GM12878 (cell line): ENCODE results near the gene KIRREL3. TPM values are rescaled to one million over a fixed set of nuclear protein-coding genes. Genes with fewer than 3 reads are reported as not detected.

Experiments
- ATAC-seq: fragments of 200-7000 bp; cut with Tn5 transposase; 3 replicates; pipeline ENCODE4 v1.9.1; 2020; ENCODE audit warnings: mild to moderate bottlenecking, moderate library complexity
- BruUV-seq: library from RNA; stranded (reverse); fragments of 400-500 nt; replicated peaks from 2 replicates; lab custom pipeline; 2021; lab: Mats Ljungman, UMichigan
- CTCF ChIA-PET: fragments of 300-600 bp; sonication (Branson Sonifier 250); formaldehyde crosslinking; extraction: SDS; loops from one replicate; lab custom pipeline; 2021; ENCODE audit warnings: inconsistent platforms; lab: Yijun Ruan, JAX
- POLR2A ChIA-PET: fragments of 350-600 bp; formaldehyde crosslinking; extraction: SDS; loops from one replicate; lab custom pipeline; 2021; ENCODE audit warnings: inconsistent platforms; lab: Charles Lee
- RAD21 ChIA-PET: fragments of 300-600 bp; sonication (Branson Sonifier 250); formaldehyde crosslinking; loops from one replicate; lab custom pipeline; 2023; ENCODE audit warnings: antibody characterized with exemption; ENCODE audit not compliant: unreplicated experiment; lab: Charles Lee
- SMC1A ChIA-PET: fragments of 300-600 bp; sonication (Branson Sonifier 250); formaldehyde crosslinking; loops from one replicate; lab custom pipeline; 2023; ENCODE audit not compliant: unreplicated experiment, uncharacterized antibody; lab: Charles Lee
- DNase-seq: peaks from one replicate; pipeline ENCODE4 v3.0.0-alpha.2; 2011; ENCODE audit warnings: low read depth, low spot score
- FAIRE-seq: peaks from 3 replicates; lab custom pipeline; 2011; peaks lifted over from hg19 to GRCh38; lab: Jason Lieb, UNC
- H2AFZ ChIP-seq: 2 replicates; pipeline ENCODE4 v1.6.0; 2011; ENCODE audit warnings: low read depth, low read length, control low read depth; ENCODE audit not compliant: control insufficient read depth
- H3K27ac ChIP-seq: 2 replicates; pipeline ENCODE4 v1.5.1; 2011; ENCODE audit warnings: control low read depth; ENCODE audit not compliant: control insufficient read depth, insufficient read depth
- H3K27me3 ChIP-seq, 2 experiments: replicated peaks in 1 of 2; 2 replicates each; pipeline versions ENCODE4 v1.6.0 to v1.6.1; 2011; ENCODE audit warnings: low read length in 1 of 2; ENCODE audit not compliant: control insufficient read depth in 2 of 2, insufficient read depth in 2 of 2
- H3K36me3 ChIP-seq, 2 experiments: 2 replicates each; pipeline ENCODE4 v1.5.1; 2011; ENCODE audit warnings: low read length in 1 of 2; ENCODE audit not compliant: control insufficient read depth in 2 of 2, insufficient read depth in 2 of 2
- H3K4me1 ChIP-seq: 2 replicates; pipeline ENCODE4 v1.6.1; 2011; ENCODE audit warnings: mild to moderate bottlenecking, low read length, moderate library complexity, mixed read lengths; ENCODE audit not compliant: control insufficient read depth, insufficient read depth
- H3K4me2 ChIP-seq: 2 replicates; pipeline ENCODE4 v1.6.0; 2011; ENCODE audit warnings: control low read depth; ENCODE audit not compliant: control insufficient read depth, insufficient read depth
- H3K4me3 ChIP-seq: fragments of 200-600 bp; sonication (generic); 2 replicates; pipeline ENCODE4 v1.5.1; 2016
- H3K79me2 ChIP-seq: 2 replicates; pipeline ENCODE4 v1.6.0; 2011; ENCODE audit warnings: low read length; ENCODE audit not compliant: control insufficient read depth, insufficient read depth
- H3K9ac ChIP-seq: 2 replicates; pipeline ENCODE4 v1.8.0; 2011; ENCODE audit warnings: low read length, control low read depth, mixed read lengths; ENCODE audit not compliant: control insufficient read depth, insufficient read depth
- H3K9me3 ChIP-seq: replicated peaks from 3 replicates; pipeline ENCODE4 v1.5.1; 2011; ENCODE audit warnings: mild to moderate bottlenecking, low read length; ENCODE audit not compliant: control insufficient read depth, insufficient read depth
- H4K20me1 ChIP-seq: 2 replicates; pipeline ENCODE4 v1.6.0; 2011; ENCODE audit not compliant: control insufficient read depth, insufficient read depth
- ATF2 ChIP-seq: IDR thresholded peaks from 2 replicates; pipeline ENCODE4 v1.6.1; 2012; ENCODE audit warnings: low read length, inconsistent platforms
- CBX3 ChIP-seq: fragments of 200-600 bp; sonication (generic); IDR thresholded peaks from 2 replicates; pipeline ENCODE4 v1.6.1; 2016; ENCODE audit warnings: low read depth, borderline replicate concordance
- CHD1 ChIP-seq: IDR thresholded peaks from 2 replicates; pipeline ENCODE4 v1.6.1; 2012; ENCODE audit warnings: low read depth, low read length, improper control_type of control experiment
- CHD2 ChIP-seq: IDR thresholded peaks from 2 replicates; pipeline ENCODE4 v1.6.1; 2011; ENCODE audit warnings: low read depth, low read length, improper control_type of control experiment, borderline replicate concordance
- FOS ChIP-seq: IDR thresholded peaks from 3 replicates; pipeline ENCODE4 v1.6.1; 2011; ENCODE audit warnings: borderline replicate concordance; ENCODE audit not compliant: insufficient read length; ENCODE audit errors: extremely low read depth
- NFYA ChIP-seq: IDR thresholded peaks from 2 replicates; pipeline ENCODE4 v1.6.1; 2011; ENCODE audit warnings: low read depth, mild to moderate bottlenecking, low read length, improper control_type of control experiment, borderline replicate concordance
- NFYB ChIP-seq: IDR thresholded peaks from 2 replicates; pipeline ENCODE4 v1.6.1; 2011; ENCODE audit warnings: low read depth, mild to moderate bottlenecking, low read length, improper control_type of control experiment, moderate library complexity; ENCODE audit not compliant: insufficient read depth
- NR2C1 ChIP-seq: fragments of 450-650 bp; IDR thresholded peaks from 2 replicates; pipeline ENCODE4 v1.6.1; 2017; ENCODE audit warnings: antibody characterized with exemption, mild to moderate bottlenecking, moderate library complexity
- RAD21 ChIP-seq: IDR thresholded peaks from 2 replicates; pipeline ENCODE4 v1.6.1; 2011; ENCODE audit warnings: mild to moderate bottlenecking, low read depth, low read length, moderate library complexity; ENCODE audit not compliant: insufficient read depth
- RELA ChIP-seq: fragments of 450-650 bp; IDR thresholded peaks from 2 replicates; pipeline ENCODE4 v1.8.0; 2014; ENCODE audit warnings: borderline replicate concordance; ENCODE audit not compliant: partially characterized antibody
- REST ChIP-seq: IDR thresholded peaks from 2 replicates; pipeline ENCODE4 v1.6.1; 2012; ENCODE audit warnings: mild to moderate bottlenecking, low read depth, low read length
- SUPT20H ChIP-seq: IDR thresholded peaks from 2 replicates; pipeline ENCODE4 v1.6.1; 2011; ENCODE audit warnings: low read depth, mild to moderate bottlenecking, low read length, moderate library complexity, borderline replicate concordance; ENCODE audit not compliant: control insufficient read depth
- TCF7 ChIP-seq: IDR thresholded peaks from 2 replicates; pipeline ENCODE4 v1.6.1; 2014; ENCODE audit warnings: antibody characterized with exemption, borderline replicate concordance
- ZBTB11 ChIP-seq: fragments of 450-650 bp; formaldehyde crosslinking; IDR thresholded peaks from 2 replicates; pipeline ENCODE4 v1.5.0; 2022; ENCODE audit warnings: mild to moderate bottlenecking, missing genetic modification characterization
- WGBS: methylation state at CpG from one replicate; pipeline ENCODE4 v1.1.6; 2016; ENCODE audit warnings: low lambda C conversion rate; ENCODE audit not compliant: insufficient replicate concordance, insufficient coverage; ENCODE audit errors: missing lambda C conversion rate; 5-methylcytosine and 5-hydroxymethylcytosine counted together
- in situ Hi-C: fragments of 300-500 bp; cut with MboI; formaldehyde crosslinking; loops from 9 replicates; pipeline ENCODE4 v1.14.3; 2018; ENCODE audit warnings: mixed read lengths
- intact Hi-C: fragments of 100-400 bp; cut with micrococcal nuclease; formaldehyde crosslinking; loops from one replicate; pipeline ENCODE4 v1.14.2; 2022; ENCODE audit not compliant: unreplicated experiment
- polyA plus RNA-seq, 11 experiments: library from polyadenylated mRNA; depleted of rRNA in 4 of 11; unstranded in 6 of 11; stranded (reverse) in 5 of 11; fragments of >200 nt; fragmentation: Nextera tagmentation in 4 of 11; fragmentation: Illumina TruSeq in 1 of 11; extraction: Ambion mirVana in 4 of 11; extraction: Trizol in 1 of 11; gene quantifications; 1 replicate in 1 of 11; 2 replicates in 10 of 11; pipeline versions ENCODE4 v1.2.1 to v1.2.3, GENCODE V29; 2011 to 2016; ENCODE audit warnings: inconsistent platforms in 2 of 11, missing spikeins in 2 of 11, low read depth in 1 of 11
- total RNA-seq, 4 experiments: library from RNA; depleted of rRNA in 3 of 4; stranded (reverse); fragments of >200 nt in 3 of 4; fragmentation: Illumina TruSeq in 1 of 4; extraction: Trizol in 1 of 4; gene quantifications; 2 replicates each; pipeline versions ENCODE4 v1.2.1 to v1.2.3, GENCODE V29; 2013 to 2021

KIRREL3 gene
- total and polyA plus RNA-seq, 10 of the 15 experiments (the other 5 are each of a cell fraction or from before 2014, with no cell fraction given), result under 0.01 TPM; not detected in 9

- TF ChIP-seq REST, result no peak
Observed at GRCh38 chr11:126817096-126817495, 183.5 kb downstream of the KIRREL3 start (continued).

GRCh38 chr11:126816645-126817044, 183.9 kb downstream of the KIRREL3 start:
- no peaks in the 10 kb centered on the region for H3K36me3 ChIP-seq
- DNase-seq (no peak), ATAC-seq (no peak), FAIRE-seq (no peak)
- H3K4me1 ChIP-seq, result no peaks in the 10 kb centered on the region
- no TSS peak for BruUV-seq
- ChIA-PET CTCF (no interaction called here), RAD21 (no interaction called here), SMC1A (no interaction called here), POLR2A (no interaction called here)
- no peak overlapping the region for H3K4me2 ChIP-seq
- H4K20me1 ChIP-seq, result no peaks in the 10 kb centered on the region
- TF ChIP-seq SUPT20H, result no peak
- TF ChIP-seq CBX3, result no peak
- TF ChIP-seq RELA, result no peak
- TF ChIP-seq ATF2, result no peak
- no peak for TF ChIP-seq ZBTB11 (CRISPR knock-in tag)
- no peak for TF ChIP-seq CHD1
- no peak for TF ChIP-seq FOS
- no peak for TF ChIP-seq RAD21
- TF ChIP-seq CHD2, result no peak
- no peak for TF ChIP-seq NFYA
- TF ChIP-seq NR2C1, result no peak
- no peak for TF ChIP-seq TCF7
- TF ChIP-seq NFYB, result no peak
- 8% methylated on average over 6 of the region's 6 CpGs for WGBS
- no peak overlapping the region for H3K9ac ChIP-seq
- no peaks in the 10 kb centered on the region for H3K9me3 ChIP-seq
- H3K27ac ChIP-seq, result no peak overlapping the region
- in situ Hi-C loops (no loop called here), intact Hi-C loops (no loop called here)
- H3K27me3 ChIP-seq, result peaks cover 3 to 6% of the 10 kb centered on the region in 2 experiments; a peak in 3 of 4 replicates
- H3K4me3 ChIP-seq, result no peak overlapping the region
- H2AFZ ChIP-seq, result no peak overlapping the region
- H3K79me2 ChIP-seq, result no peaks in the 10 kb centered on the region
